Measurements from ENCODE around the gene HADHB. TPM values are rescaled to one million over a fixed set of nuclear protein-coding genes. Genes with fewer than 3 reads are reported as not detected.

HADHB gene
- polyA plus RNA-seq, 3 donors, result 94.3 to 200 (median 186) TPM

- H3K27me3 Mint-ChIP-seq (ENCODE audit: low read depth in 3 of 3), result no peaks in the 10 kb centered on the region
- peaks cover 89 to 94% of the 10 kb centered on the region in 2 donors for H3K36me3 Mint-ChIP-seq
- no peak overlapping the region for H3K27ac Mint-ChIP-seq
- intact Hi-C loops (cut with micrococcal nuclease), result no loop called here
- H3K4me1 Mint-ChIP-seq, result no peaks in the 10 kb centered on the region
- H3K4me3 Mint-ChIP-seq, result no peak overlapping the region
- H3K9me3 Mint-ChIP-seq, result peaks cover 0 to 7% (median 0%) of the 10 kb centered on the region in 7 donors
- Histone ChIP-seq H3K79me2 (ENCODE audit: insufficient read depth, low read length) (no peaks in the 10 kb centered on the region), H3K36me3 (replicated peaks in 1 of 2; ENCODE audit: control insufficient read depth in 1 of 2, insufficient read depth in 2 of 2, low read length in 2 of 2) (peaks cover 92 to 99% of the 10 kb centered on the region in 2 donors), H4K20me1 (ENCODE audit: insufficient read depth, low read length) (no peaks in the 10 kb centered on the region), H3K27ac (ENCODE audit: low read depth in 1 of 2, low read length in 2 of 2) (no peak overlapping the region), H3K9me3 (replicated peaks in 1 of 2; ENCODE audit: control insufficient read depth in 1 of 2, insufficient read depth in 1 of 2, low read length in 2 of 2) (no peaks in the 10 kb centered on the region), H3K4me1 (ENCODE audit: control insufficient read depth in 1 of 2, insufficient read depth in 2 of 2, low read length in 2 of 2) (no peaks in the 10 kb centered on the region), H3K9ac (ENCODE audit: insufficient read depth, low read length, poor library complexity, severe bottlenecking) (no peak overlapping the region), H3K4me3 (replicated peaks in 1 of 3; ENCODE audit: low read depth in 2 of 3, low read length in 3 of 3) (no peak overlapping the region), H3K4me2 (replicated peaks; ENCODE audit: extremely low read depth, low read length, poor library complexity, severe bottlenecking) (no peak overlapping the region), H3K27me3 (ENCODE audit: control insufficient read depth in 2 of 2, insufficient read depth in 2 of 2, low read length in 2 of 2) (no peaks in the 10 kb centered on the region), H2AFZ (ENCODE audit: insufficient read depth, low read depth, low read length, poor library complexity, severe bottlenecking) (no peak overlapping the region)
- WGBS (ENCODE audit: insufficient coverage), result 98% methylated on average over 6 of the region's 7 CpGs
- DNase-seq, result no peak
- TF ChIP-seq CTCF (IDR thresholded peaks at IDR 0.05), result no peak
These were observed 40.8 kb upstream of the HADHB start for GRCh38 chr2:26203906-26204305.

DNA sequence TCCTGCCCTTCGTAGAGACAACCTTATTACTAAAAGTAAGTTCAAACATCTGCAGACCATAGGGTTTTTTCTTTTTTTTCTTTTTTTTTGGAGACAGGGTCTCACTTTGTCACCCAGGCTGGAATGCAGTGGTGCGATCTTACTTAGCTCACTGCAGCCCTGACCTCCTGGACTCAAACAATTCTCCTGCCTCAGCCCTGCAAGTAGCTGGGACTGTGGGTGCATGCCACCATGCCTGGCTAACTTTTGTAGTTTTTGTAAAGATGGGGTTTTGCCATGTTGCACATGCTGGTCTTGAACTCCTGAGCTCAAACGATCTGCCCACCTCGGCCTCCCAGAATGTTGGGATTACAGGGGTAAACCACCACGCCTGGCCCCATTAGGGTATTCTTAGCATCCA is 32.7 kb upstream of the HADHB start:
- no peak overlapping the region for H3K27ac ChIP-seq (ENCODE audit: low read depth in 1 of 2, low read length in 2 of 2)
- peaks cover 92 to 97% of the 10 kb centered on the region in 2 donors for H3K36me3 Mint-ChIP-seq
- H3K4me3 ChIP-seq (replicated peaks in 1 of 3; ENCODE audit: low read depth in 2 of 3, low read length in 3 of 3), result no peak overlapping the region
- peaks cover 97 to 100% of the 10 kb centered on the region in 2 donors for H3K36me3 ChIP-seq (replicated peaks in 1 of 2; ENCODE audit: control insufficient read depth in 1 of 2, insufficient read depth in 2 of 2, low read length in 2 of 2)
- no peak overlapping the region for H3K27ac Mint-ChIP-seq
- H3K9ac ChIP-seq (ENCODE audit: insufficient read depth, low read length, poor library complexity, severe bottlenecking), result no peak overlapping the region
- no peaks in the 10 kb centered on the region for H3K4me1 Mint-ChIP-seq
- WGBS (ENCODE audit: insufficient coverage), result 100% methylated on average over 4 of the region's 5 CpGs
- intact Hi-C loops (cut with micrococcal nuclease), result no loop called here
- no peaks in the 10 kb centered on the region for H3K4me1 ChIP-seq (ENCODE audit: control insufficient read depth in 1 of 2, insufficient read depth in 2 of 2, low read length in 2 of 2)
- H3K27me3 Mint-ChIP-seq (ENCODE audit: low read depth in 3 of 3), result no peaks in the 10 kb centered on the region
- H3K27me3 ChIP-seq (ENCODE audit: control insufficient read depth in 2 of 2, insufficient read depth in 2 of 2, low read length in 2 of 2), result no peaks in the 10 kb centered on the region
- no peak overlapping the region for H2AFZ ChIP-seq (ENCODE audit: insufficient read depth, low read depth, low read length, poor library complexity, severe bottlenecking)
- peaks cover 11% of the 10 kb centered on the region for H4K20me1 ChIP-seq (ENCODE audit: insufficient read depth, low read length)
- no peaks in the 10 kb centered on the region for H3K79me2 ChIP-seq (ENCODE audit: insufficient read depth, low read length)
- TF ChIP-seq CTCF (IDR thresholded peaks at IDR 0.05), result no peak
- DNase-seq, result no peak
- H3K4me3 Mint-ChIP-seq, result no peak overlapping the region
- no peaks in the 10 kb centered on the region for H3K9me3 ChIP-seq (replicated peaks in 1 of 2; ENCODE audit: control insufficient read depth in 1 of 2, insufficient read depth in 1 of 2, low read length in 2 of 2)
- H3K4me2 ChIP-seq (replicated peaks; ENCODE audit: extremely low read depth, low read length, poor library complexity, severe bottlenecking), result no peak overlapping the region
- no peaks in the 10 kb centered on the region for H3K9me3 Mint-ChIP-seq

Data from CD14-positive monocyte (primary cell).